ENCODE results near the gene UBR2.

Gene UBR2

GRCh38 chr6:42563697-42564505 lies at the start of gene UBR2:
UBR2 (plus strand) TSS chr6:42564029; CDS start chr6:42564320, 291 bp downstream.
- peak; percentile 96 for DNase-seq

- DNase-seq: no peak
These were observed 49.1 kb upstream of the UBR2 start for GRCh38 chr6:42514745-42515144.

GRCh38 chr6:42519779-42520178 lies 44.0 kb upstream of the UBR2 start:
- DNase-seq: no peak

GRCh38 chr6:42520786-42521607 lies 42.8 kb upstream of the UBR2 start:
- DNase-seq: peak; percentile 34

DNA sequence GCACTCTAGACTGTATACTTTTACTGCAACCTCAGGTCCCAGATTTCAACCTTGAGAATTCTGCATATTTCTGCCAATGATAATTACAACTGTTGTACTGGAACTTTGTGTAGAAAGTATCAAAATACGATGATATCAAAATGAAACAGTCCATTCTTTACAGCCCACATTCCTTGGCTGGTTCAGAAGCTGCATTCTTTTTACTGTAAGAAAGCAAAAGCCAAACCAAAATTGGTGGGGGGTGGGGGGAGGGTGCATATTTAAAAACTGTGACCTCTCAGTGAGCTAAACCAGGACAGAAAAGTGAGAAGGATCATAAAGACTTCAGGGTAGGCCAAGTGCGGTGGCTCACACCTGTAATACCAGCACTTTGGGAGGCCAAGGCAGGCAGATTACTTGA lies 41.8 kb upstream of the UBR2 start:
- DNase-seq: no peak

DNA sequence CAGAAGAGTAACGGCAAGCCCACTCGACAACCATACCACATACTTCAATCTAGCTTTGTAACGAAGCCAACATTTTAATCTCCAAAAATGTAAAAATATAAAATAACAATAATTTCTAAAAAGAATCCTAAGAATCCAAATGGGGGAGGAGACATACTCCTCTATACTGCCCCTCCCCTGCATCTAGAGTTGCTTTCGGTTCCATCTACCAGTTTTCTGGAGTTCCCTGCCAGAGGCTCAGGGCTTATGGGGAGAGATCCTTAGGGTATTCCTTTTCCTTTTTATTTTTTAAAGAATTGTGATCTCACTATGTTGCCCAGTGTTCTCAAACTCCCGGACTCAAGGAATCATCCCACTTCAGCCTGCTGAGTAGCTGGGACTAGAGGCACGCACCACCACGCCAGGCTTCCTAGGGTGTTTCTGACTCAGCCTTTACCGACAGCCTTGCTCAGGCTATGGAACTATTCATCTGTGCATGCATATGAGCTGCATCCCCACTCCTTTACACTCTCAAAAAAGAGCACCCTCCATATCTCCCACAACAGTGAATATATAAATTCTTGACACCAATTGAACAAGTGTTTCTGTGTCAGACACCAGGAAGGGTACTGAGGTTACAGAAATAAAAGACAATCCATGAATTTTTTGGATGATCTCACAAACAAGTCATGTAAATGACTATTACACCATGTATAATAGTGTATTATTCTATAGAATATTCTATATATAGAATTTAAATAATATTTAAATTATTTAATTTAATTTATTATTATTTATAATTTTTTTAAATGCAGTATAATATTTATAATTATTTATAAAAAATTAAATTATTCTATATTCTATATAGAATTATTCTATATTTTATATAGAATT lies 40.7 kb upstream of the UBR2 start:
- no peak for DNase-seq

DNA sequence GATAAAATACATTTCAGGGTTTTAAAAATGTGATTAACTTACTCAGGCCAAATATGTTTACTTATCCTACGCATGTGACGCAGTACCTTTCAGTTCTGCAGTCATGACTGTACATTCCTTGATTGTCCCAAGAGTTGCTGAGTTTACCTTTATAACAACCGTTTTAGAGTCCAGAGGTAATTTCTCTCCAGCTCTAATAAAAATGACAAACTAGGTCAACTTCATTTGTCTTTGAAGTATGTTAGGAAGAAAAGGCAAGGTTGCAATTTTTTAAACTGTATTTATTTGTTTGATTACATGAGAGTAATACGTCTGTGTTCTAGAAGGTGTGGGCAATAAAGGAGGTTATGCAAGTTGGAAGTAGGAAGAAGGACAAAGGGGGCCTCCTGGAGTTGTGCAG lies 38.6 kb upstream of the UBR2 start:
- DNase-seq: no peak

GRCh38 chr6:42526616-42527015 lies 37.2 kb upstream of the UBR2 start:
- DNase-seq: no peak

DNA sequence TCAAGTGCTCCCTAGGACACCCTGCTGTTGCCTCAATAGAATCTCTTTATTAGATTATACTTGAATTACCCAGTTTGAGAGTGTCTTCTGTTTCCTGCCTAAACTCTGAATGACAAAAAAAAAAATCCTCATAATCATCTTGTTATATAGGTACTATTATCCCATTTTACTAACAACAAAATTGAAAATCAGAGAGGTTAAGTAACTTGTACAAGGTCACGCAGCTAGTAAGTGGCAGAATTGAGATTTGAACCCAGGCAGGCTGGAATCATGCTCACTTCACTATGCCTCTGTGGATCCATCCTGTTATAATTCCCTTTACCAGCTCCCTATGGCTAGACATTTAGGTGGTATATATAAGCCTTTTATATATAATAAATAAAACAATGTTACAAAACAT lies 36.6 kb upstream of the UBR2 start:
- DNase-seq: no peak

DNA sequence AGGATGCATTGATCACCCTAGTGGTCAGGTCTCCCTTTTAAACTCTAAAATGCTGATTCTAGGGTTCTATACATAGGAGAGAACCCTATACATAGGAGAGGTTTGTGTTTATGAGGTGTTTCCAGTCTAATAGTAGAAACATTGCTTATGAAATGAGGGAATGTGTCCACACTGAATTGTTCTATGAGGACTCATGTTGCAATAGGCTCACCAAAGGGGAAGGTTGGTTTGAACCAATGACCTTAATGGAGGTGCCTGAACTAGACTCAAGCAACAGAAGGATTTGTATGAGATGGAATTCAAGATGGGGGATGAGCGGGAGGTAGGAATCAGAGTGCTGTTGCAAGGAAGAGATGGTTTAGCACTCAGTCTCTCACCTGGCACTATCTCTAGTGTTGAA lies 33.5 kb upstream of the UBR2 start:
- DNase-seq: no peak

GRCh38 chr6:42530751-42531150 lies 33.1 kb upstream of the UBR2 start:
- no peak for DNase-seq

GRCh38 chr6:42532038-42532669 lies 31.7 kb upstream of the UBR2 start:
- peak; percentile 25 for DNase-seq

DNA sequence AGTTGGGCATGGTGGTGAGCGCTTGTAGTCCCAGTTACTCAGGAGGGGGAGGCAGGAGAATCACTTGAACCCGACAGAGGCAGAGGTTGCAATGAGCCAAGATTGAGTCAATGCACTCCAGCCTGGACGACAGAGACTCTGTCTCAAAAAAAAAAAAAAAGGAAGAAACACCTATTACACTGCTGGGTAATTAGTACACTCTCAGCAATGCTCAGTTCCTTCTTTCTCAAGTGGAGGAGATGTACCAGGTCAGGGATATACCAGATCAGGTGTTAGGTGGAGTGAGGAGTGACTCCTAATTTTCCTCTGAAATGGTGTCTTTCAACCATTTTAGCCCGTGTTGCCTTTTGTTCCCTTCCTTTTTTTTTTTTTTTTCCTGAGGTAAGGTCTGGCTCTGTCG lies 30.0 kb upstream of the UBR2 start:
- DNase-seq: no peak

- no peak for DNase-seq
These were observed 26.3 kb upstream of the UBR2 start for GRCh38 chr6:42537536-42537935.

GRCh38 chr6:42539135-42539534 lies 24.7 kb upstream of the UBR2 start:
- DNase-seq: no peak

GRCh38 chr6:42545226-42545773 lies 18.5 kb upstream of the UBR2 start:
- DNase-seq: no peak

GRCh38 chr6:42547407-42548329 lies 16.2 kb upstream of the UBR2 start:
- peak; percentile 89 for DNase-seq

GRCh38 chr6:42550277-42550676 lies 13.6 kb upstream of the UBR2 start:
- DNase-seq: no peak

- no peak for DNase-seq
These were observed 12.6 kb upstream of the UBR2 start for GRCh38 chr6:42551217-42551616.

DNA sequence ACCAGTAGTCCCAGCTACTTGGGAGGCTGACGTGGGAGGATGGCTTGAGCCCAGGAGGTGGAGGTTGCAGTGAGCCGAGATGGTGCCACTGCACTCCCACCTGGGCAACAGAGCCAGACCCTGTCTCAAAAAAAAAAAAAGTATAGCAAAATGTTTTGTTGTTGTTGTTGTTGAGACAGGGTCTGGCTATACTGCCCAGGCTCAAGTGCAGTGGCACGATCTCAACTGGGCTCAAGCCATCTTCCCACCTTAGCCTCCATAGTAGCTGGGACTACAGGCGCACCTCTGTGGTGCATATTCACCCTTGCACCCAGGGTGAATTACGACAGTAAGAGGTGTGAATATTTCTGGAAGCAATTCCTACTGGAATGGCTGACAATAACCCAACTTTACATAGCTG lies 11.4 kb upstream of the UBR2 start:
- DNase-seq: no peak
